ES-I3 (cell line): Measurements from ENCODE around the gene RBPJL.

ENCODE experiments used
- H3K36me3 ChIP-seq: 2 replicates; pipeline ENCODE4 v1.6.1; 2013; ENCODE audit warnings: mild to moderate bottlenecking, low read length, control low read depth, moderate library complexity; ENCODE audit not compliant: insufficient read depth
- H3K4me1 ChIP-seq: 2 replicates; pipeline ENCODE4 v1.6.1; 2013; ENCODE audit warnings: mild to moderate bottlenecking, control low read depth, low read length; ENCODE audit not compliant: insufficient read depth
- H3K9ac ChIP-seq: 2 replicates; pipeline ENCODE4 v1.6.1; 2013; ENCODE audit warnings: low read depth, mild to moderate bottlenecking, low read length, moderate library complexity
- H3K9me3 ChIP-seq: 2 replicates; pipeline ENCODE4 v1.6.1; 2013; ENCODE audit warnings: mild to moderate bottlenecking, low read length, moderate library complexity; ENCODE audit not compliant: control insufficient read depth, insufficient read depth

The RBPJL gene

DNA sequence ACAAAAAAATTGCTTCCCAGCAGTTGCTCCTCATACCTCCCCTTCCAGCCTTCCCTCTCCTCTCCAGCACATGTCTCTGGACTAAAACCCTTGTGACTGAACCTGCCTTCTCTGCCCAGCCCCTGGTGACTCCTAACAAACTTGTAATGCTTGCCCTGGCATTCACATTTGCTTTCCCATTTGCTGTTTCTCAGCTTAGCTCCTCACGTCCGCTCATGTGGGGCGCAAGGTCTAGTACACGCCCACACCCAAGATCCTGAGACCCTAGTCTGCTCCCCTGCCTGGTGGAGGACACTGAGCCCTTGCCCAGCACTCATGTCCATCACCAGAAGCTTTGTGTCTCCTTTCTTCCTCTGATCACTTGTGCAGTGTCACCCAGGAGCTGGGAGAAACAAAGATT, 18.3 kb upstream of the RBPJL start:
- Histone ChIP-seq H3K9me3 (no peaks in the 10 kb centered on the region), H3K9ac (no peak overlapping the region), H3K36me3 (no peaks in the 10 kb centered on the region), H3K4me1 (no peaks in the 10 kb centered on the region; the same call in 1 of the 2 replicates)

GRCh38 chr20:45288860-45289259, 17.8 kb upstream of the RBPJL start:
- H3K4me1 ChIP-seq = no peaks in the 10 kb centered on the region; the same call in 1 of the 2 replicates
- no peak overlapping the region for H3K9ac ChIP-seq
- no peaks in the 10 kb centered on the region for H3K36me3 ChIP-seq
- peaks cover under 1% of the 10 kb centered on the region; the same call in 1 of the 2 replicates for H3K9me3 ChIP-seq

- Histone ChIP-seq H3K4me1 (no peaks in the 10 kb centered on the region; the same call in 1 of the 2 replicates), H3K9ac (no peak overlapping the region), H3K36me3 (no peaks in the 10 kb centered on the region), H3K9me3 (peaks cover 11% of the 10 kb centered on the region; the same call in 1 of the 2 replicates)
Observed at GRCh38 chr20:45289942-45290676, 16.5 kb upstream of the RBPJL start.

DNA sequence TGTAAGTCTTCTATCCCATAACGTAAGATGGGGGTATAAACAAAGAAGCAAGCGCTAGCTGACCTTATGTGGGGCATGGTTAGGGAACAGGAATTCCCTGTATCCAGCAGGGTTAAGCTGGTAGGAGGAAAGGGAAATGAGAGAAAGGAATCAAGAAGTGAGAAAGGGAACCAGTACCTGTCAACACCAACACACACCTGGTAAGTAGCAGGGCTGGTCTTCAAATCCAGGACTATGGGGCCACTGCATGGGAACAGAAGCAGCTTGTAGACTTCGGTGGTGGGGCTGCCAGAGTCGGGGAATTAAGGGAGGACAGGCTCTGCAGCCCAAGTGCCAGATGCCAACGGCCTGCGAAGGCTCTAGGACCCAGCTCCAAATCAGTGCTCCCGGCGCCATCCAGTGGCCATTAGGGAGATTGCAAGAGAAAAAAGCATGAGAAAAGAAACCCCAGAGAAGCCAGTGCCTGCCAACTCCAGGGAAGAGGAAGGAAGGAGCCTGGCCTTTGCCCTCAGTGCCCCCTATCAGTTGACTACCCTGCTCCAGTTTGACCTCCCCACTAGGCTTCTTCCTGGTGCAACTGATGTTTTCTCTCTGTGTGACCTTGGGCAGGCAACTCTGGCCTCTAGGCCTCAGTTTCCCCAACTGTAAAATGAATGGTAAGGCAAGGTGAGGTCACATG, 15.8 kb upstream of the RBPJL start:
- Histone ChIP-seq H3K4me1 (no peaks in the 10 kb centered on the region; the same call in 1 of the 2 replicates), H3K9me3 (peaks cover 12% of the 10 kb centered on the region; the same call in 1 of the 2 replicates), H3K36me3 (no peaks in the 10 kb centered on the region), H3K9ac (no peak overlapping the region)

- H3K9me3 ChIP-seq = peaks cover 12% of the 10 kb centered on the region; the same call in 1 of the 2 replicates
- no peak overlapping the region for H3K9ac ChIP-seq
- no peaks in the 10 kb centered on the region for H3K36me3 ChIP-seq
- H3K4me1 ChIP-seq = no peaks in the 10 kb centered on the region; the same call in 1 of the 2 replicates
Observed at GRCh38 chr20:45291526-45291925, 15.1 kb upstream of the RBPJL start.

DNA sequence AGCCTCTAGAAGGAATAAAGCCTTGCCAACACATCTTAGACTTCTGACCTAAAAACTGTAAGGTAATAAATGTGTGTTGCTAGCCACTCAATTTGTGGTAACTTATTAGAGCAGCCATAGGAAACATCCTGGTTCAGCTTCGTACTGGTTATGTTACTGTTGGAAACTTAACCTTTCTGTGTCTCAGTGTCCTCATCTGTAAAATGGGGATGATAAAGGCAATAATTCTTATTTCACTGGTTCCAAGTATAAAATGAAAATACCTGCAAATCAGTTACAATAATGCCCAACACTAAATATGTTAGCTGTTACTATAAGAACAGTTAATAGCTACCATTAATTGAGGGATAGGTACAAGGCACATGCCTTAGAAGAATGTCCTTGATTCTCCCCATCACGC, 14.3 kb upstream of the RBPJL start:
- no peak overlapping the region for H3K9ac ChIP-seq
- H3K9me3 ChIP-seq = peaks cover 12% of the 10 kb centered on the region; the same call in 1 of the 2 replicates
- no peaks in the 10 kb centered on the region; the same call in 1 of the 2 replicates for H3K4me1 ChIP-seq
- no peaks in the 10 kb centered on the region for H3K36me3 ChIP-seq

GRCh38 chr20:45293041-45294002, 13.3 kb upstream of the RBPJL start:
- Histone ChIP-seq H3K9me3 (peaks cover 12% of the 10 kb centered on the region; the same call in 1 of the 2 replicates), H3K36me3 (no peaks in the 10 kb centered on the region), H3K4me1 (no peaks in the 10 kb centered on the region; the same call in 1 of the 2 replicates), H3K9ac (peak overlapping the region; percentile 77)

DNA sequence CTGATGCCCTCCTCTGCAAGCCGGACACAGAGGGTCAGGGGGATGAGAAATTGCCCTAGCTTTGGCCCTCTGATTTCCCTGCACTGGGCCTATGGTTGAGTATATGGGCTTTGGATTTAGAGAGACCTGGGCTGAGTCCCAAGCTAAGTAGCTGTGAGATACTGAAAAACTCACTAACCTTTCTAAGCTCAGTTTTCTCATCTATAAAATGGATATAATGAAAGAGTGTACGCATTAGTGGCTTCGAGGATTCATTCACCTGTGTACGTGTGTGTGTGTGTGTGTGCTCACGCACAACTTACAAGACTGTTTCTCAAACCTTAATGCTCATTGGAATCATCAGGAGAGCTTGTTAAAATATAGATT, 12.7 kb upstream of the RBPJL start:
- peaks cover 12% of the 10 kb centered on the region; the same call in 1 of the 2 replicates for H3K9me3 ChIP-seq
- no peak overlapping the region for H3K9ac ChIP-seq
- H3K4me1 ChIP-seq = no peaks in the 10 kb centered on the region; the same call in 1 of the 2 replicates
- H3K36me3 ChIP-seq = no peaks in the 10 kb centered on the region

DNA sequence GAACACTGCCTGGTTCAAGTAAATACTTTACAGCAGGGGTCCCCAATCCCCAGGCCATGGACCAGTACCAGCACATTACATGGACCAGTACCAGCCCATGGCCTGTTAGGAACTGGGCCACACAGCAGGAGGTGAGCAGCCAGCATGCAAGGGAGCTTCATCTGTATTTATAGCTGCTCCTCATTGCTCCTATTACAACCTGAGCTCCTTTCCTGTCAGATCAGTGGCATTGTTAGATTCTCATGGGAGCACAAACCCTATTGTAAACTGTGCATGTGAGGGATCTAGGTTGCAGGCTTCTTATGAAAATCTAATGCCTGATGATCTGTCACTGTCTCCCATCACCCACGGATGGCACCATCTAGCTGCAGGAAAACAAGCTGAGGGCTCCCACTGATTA, 12.0 kb upstream of the RBPJL start:
- Histone ChIP-seq H3K9me3 (peaks cover 12% of the 10 kb centered on the region; the same call in 1 of the 2 replicates), H3K36me3 (no peaks in the 10 kb centered on the region), H3K4me1 (no peaks in the 10 kb centered on the region; the same call in 1 of the 2 replicates), H3K9ac (no peak overlapping the region)

GRCh38 chr20:45297786-45298497, 8.7 kb upstream of the RBPJL start:
- Histone ChIP-seq H3K9me3 (peaks cover 12% of the 10 kb centered on the region; the same call in 1 of the 2 replicates), H3K36me3 (no peaks in the 10 kb centered on the region), H3K9ac (no peak overlapping the region), H3K4me1 (peaks cover 7% of the 10 kb centered on the region)

DNA sequence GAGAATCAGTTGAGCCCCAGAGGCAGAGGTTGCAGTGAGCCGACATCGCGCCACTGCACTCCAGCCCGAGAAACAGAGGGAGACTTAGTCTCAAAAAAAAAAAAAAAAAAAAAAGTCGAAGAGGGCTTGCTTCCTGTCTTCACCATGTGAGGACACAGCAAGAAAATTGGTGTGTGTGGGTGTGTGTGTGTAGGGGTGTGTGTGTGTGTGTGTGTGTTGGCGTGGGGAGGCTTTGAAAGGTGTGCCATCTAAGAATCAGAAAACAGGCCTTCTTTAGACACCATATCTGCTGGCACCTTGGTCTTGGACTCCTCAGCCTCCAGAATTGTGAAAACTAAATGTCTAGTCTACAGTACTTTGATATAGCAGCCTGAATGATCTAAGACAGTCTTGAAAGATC, 6.9 kb upstream of the RBPJL start:
- H3K4me1 ChIP-seq = peaks cover 7% of the 10 kb centered on the region
- no peaks in the 10 kb centered on the region for H3K36me3 ChIP-seq
- no peak overlapping the region for H3K9ac ChIP-seq
- H3K9me3 ChIP-seq = 0 out of 2 replicates have a peak, but pooled peaks cover 3% of the 10 kb centered on the region

- Histone ChIP-seq H3K36me3 (no peaks in the 10 kb centered on the region), H3K9ac (peak overlapping the region; percentile 43; the same call in 1 of the 2 replicates), H3K9me3 (no peaks in the 10 kb centered on the region), H3K4me1 (peaks cover 7% of the 10 kb centered on the region)
Observed at GRCh38 chr20:45300961-45301360, 5.7 kb upstream of the RBPJL start.

GRCh38 chr20:45301824-45302271, 4.8 kb upstream of the RBPJL start:
- H3K9ac ChIP-seq = no peak overlapping the region
- no peaks in the 10 kb centered on the region for H3K36me3 ChIP-seq
- H3K4me1 ChIP-seq = peaks cover 7% of the 10 kb centered on the region
- H3K9me3 ChIP-seq = no peaks in the 10 kb centered on the region; the same call in 1 of the 2 replicates
